HG03378 (cell line): ENCODE results near the gene DRC1.

Experiments
- ATAC-seq: cut with Tn5 transposase; IDR thresholded peaks from one replicate; pipeline ENCODE4 v1.9.1; 2021; ENCODE audit warnings: mild to moderate bottlenecking, moderate library complexity; ENCODE audit not compliant: unreplicated experiment

The DRC1 gene

DNA sequence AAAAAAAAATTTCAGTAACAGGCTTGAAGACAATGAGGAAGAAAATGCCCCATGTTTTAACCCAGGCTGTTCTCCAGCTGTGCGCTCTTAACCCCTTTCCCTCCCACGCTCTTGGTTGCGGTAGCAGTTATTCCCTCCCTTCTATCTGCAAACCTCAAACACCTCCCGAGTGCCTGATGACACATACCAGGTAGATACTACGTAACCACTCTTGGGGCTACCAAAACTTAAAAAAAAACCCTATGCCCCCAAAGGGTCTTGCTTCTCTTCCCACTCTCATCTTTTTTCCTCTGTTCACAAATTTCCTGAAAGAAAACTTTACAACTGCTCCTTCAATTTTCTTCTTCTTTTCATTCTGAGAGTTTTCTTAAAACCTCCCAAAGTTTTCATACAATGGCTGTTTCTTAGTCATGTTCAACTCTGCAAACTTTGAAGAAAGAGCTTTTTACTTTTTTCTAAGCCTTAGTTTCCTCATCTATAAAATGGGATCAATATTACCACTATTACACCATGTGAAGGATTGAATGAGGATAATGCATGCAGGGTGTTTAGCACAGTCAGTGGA, 4.9 kb upstream of the DRC1 start:
- no peak for ATAC-seq

DNA sequence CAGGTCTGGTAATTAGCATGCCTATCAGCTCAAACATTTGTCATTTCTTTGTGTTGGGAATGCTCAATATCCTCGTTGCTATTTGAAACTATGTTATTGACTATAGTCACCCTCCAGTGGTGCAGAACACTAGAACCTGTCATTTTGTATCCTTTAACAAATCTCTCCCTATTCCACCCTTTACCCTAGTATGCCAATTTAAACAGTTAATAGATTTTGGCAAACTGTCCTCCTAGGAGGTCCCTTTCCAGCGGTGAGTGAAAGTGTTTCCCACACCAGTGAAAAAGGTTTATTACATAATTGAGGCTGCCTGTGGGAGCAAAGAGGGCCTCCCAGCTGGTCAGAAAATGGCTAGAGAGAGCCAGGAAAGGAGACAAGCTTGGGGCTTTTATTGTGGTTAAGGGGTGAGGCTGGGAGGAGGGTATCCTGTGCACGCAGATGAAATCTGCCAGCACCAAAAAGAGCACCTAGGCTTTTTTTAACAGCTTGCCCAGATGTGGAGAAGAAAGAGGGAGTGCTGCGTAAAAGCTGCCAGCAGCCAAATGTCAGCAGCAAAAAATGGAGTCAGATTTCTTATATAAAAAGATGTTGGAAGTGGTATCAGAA, 1.8 kb upstream of the DRC1 start:
- no peak for ATAC-seq

DNA sequence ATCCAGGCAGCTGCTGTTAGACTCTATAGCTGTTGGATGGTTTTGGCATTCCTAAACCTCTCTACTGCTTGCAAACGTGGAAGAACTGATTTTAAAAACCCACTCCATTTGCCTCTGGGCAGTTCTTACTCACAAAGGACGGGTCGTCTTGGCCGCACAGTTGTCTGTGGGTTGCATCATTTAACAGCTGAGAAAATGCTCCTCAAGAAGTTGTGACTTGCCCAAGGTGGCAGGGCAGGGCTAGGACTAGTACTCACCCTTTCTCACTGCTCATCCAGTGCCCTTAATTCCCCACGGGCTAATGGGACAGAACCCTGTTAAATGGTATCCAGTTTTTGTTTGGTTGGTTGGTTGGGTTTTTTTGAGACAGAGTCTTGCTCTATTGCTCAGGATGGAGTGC, 997 bp upstream of the DRC1 start:
- no peak for ATAC-seq

DNA sequence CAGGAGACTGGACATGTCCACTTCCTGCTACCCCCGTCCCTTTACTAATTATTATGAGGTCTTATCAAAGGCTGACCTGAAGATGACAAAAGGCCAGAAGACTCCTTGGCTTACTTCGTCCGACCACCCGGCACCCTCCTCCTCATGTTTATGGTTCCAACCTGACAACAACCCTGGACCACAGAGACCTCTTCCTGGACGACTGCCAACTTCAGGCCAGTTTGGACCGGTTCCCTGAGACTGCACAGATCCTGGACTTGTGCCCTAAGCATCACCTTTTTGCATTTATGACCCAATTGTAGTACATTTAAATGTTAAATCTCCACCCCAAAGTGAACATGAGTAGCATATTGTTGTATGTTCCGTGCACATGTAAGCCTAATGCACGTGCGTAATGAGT, 5.8 kb downstream of the DRC1 start:
- no peak for ATAC-seq

DNA sequence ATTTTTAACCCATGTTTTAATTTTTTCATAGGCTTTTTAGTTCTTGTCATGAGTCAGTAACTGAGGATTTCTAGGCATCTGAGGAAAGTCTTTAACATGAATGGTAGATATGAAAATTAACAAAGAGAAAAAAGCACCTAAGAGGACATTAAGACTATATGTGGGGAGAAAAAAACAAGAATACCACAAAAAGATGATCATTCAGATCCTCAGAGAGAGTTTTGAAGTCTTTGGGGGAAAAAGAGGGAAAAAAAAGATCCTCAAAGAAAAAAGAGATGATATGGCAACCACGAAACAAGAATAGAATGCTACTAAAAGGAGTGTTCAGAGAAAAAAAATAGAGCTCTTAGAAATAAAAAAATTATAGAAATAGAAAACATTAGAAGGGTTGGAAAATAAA, 8.1 kb downstream of the DRC1 start:
- ATAC-seq, result no peak

GRCh38 chr2:26410764-26411243, 9.1 kb downstream of the DRC1 start:
- no peak for ATAC-seq

DNA sequence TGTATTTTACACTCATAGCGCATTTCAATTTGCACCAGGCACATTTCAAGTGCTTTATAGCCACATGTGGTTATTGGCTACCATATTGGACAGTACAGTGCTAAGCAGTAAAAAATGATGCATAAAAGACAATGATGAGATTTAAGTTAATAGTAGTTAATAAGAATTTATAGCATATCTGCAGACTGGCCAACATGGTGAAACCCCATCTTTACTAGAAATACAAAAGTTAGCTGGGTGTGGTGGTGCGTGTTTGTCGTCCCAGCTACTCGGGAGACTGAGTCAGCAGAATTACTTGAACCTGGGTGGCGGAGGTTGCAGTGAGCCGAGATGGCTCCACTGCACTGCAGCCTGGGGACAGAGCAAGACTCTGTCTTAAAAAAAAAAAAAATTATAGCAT, 9.7 kb downstream of the DRC1 start:
- no peak for ATAC-seq

- ATAC-seq, result no peak
Measured at GRCh38 chr2:26412091-26412673, 10.5 kb downstream of the DRC1 start.

DNA sequence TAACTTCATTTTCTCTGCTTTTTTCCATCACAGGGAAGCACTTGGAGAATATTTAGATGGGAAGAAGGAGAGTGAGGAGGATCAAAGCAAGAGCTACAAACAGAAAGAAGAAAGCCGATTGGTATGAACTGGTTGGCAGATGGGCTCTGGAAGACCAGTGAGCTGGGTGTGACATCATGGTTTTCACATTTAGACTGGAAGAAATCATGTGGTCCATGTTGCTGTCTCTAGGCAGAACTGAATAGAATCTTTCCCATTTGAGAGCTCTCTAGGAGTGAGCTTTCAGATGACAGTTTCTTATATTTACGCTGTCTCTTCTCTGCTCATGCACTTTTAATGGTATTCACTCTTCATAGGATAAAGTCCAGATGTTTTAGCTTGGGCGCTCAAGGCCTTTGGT, 12.6 kb downstream of the DRC1 start:
- ATAC-seq, result no peak

DNA sequence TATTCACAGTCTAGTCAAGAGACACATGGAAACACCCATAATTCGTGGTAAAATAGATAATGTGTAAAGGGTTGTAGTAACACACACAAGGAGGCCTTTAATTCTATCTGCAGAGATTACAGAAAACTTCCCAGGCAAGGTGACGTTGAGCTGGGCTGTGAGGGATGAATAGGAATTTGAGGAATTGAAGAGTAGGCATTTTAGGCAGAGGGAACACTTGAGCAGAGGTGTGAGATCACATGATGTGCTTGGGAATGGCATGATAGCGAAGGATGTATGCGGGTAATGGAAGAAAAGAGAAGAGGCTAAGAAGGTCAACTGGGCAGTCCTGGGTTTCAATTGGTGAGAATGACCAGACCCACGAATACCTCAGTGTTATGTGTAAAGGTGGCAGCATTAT, 20.2 kb downstream of the DRC1 start:
- no peak for ATAC-seq

- no peak for ATAC-seq
Measured at GRCh38 chr2:26422947-26423629, 21.4 kb downstream of the DRC1 start.

DNA sequence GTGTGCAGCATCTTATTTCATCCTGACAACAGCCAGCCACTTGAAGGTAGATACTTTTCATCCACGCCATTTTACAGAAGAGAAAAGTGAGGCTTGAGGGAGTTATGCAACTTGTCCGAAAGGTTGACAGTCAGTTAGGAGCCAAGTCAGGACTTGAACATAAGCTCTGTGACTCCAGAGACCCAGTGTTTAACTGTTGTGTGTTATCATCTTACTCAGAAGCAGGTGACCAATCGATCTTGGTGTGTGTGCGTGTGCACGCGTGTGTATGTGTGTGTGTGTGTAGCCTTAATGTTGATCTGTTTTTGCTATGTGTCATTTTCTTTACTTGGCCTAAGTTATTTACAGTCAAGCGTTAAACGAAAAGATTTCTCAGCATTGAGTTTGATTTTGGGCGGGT, 22.0 kb downstream of the DRC1 start:
- no peak for ATAC-seq

GRCh38 chr2:26424221-26424620, 22.5 kb downstream of the DRC1 start:
- no peak for ATAC-seq

GRCh38 chr2:26428846-26429245, 27.1 kb downstream of the DRC1 start:
- no peak for ATAC-seq

- ATAC-seq, result no peak
Measured at GRCh38 chr2:26429779-26430578, 28.3 kb downstream of the DRC1 start.

GRCh38 chr2:26430826-26431225, 29.1 kb downstream of the DRC1 start:
- ATAC-seq, result no peak

DNA sequence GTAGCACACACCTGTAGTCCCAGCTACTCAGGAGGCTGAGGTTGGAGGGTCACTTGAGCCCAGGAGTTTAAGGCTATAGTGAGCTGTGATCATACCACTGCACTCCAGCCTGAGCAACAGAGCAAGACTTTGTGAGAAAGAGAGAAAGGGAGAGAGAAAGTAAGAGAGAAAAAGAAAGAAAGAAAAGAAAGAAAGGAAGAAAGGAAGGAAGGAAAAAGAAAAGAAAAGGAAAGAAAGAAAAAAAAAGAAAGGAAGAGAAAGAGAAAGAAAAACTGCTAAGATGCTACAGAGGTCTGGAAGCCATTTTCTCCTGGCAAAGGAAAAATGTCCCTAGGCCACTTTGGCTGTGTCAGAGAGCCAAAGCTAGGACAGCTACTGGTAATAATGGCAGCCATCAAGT, 30.6 kb downstream of the DRC1 start:
- no peak for ATAC-seq

DNA sequence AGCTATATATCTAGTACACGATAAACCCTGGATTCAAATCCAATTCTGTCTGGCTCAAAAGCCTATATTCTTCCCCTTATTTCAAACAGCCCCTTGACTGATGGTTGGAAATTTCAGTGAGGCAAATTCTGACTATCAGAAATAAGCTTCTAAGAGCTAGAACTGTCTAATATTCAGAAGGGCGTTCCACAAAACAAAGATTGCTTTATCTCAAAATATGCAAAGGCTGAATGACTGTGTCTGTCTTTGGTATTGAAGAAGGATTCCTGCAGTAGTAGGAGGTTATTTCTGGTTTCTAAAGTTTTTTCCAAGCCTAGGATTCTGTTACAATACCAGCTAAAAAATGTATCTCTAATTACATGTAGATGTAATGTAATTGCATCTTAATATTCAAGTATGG, 31.1 kb downstream of the DRC1 start:
- ATAC-seq, result no peak

GRCh38 chr2:26435106-26435505, 33.4 kb downstream of the DRC1 start:
- ATAC-seq, result no peak

- ATAC-seq, result no peak
Measured at GRCh38 chr2:26438526-26438925, 36.8 kb downstream of the DRC1 start.

DNA sequence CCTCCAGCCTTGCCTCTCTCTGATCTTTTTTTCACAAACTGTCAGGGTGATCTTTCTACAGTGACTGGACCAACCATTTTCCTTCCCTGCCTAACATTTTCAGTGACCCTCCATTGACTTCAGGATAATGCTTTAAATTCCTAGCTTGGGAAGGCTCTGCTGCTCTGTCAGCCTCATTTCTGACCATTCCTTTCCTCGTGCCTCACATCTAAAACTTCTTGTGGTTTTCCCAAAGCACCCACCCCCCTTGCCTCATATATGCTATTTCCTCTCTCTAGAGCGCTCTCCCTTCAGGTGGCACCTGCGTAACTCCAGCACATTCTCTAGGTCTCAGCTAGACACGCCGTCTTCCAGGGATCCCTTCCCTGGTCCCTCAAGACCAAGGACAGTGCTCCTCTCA, 37.2 kb downstream of the DRC1 start:
- no peak for ATAC-seq
